Endothelial cell of umbilical vein (primary cell): ENCODE measurements around the gene MORC4. TPM values are rescaled to one million over a fixed set of nuclear protein-coding genes. Genes with fewer than 3 reads are reported as not detected.
"Not testable (repeated sequence)": the region's sequence is repeated elsewhere in the genome, so short reads cannot be mapped to it uniquely, and the experiment has no call there.

Experiments used
- BruUV-seq: library from RNA; stranded (reverse); fragments of 400-500 nt; replicated peaks from 2 replicates; lab custom pipeline; 2021; lab: Mats Ljungman, UMichigan
- CTCF ChIA-PET: fragments of 300-600, 350-600 bp; sonication (Branson Sonifier 250); formaldehyde crosslinking; loops from one replicate; lab custom pipeline; 2021; ENCODE audit warnings: antibody characterized with exemption, inconsistent platforms; lab: Charles Lee
- POLR2A ChIA-PET: fragments of 300-600, 350-600 bp; sonication (Branson Sonifier 250); formaldehyde crosslinking; loops from one replicate; lab custom pipeline; 2021; ENCODE audit warnings: antibody characterized with exemption, inconsistent platforms; lab: Charles Lee
- DNase-seq: peaks from one replicate; pipeline ENCODE4 v3.0.0-alpha.2; 2011; ENCODE audit warnings: low read depth, low spot score
- FAIRE-seq: peaks from 2 replicates; lab custom pipeline; 2011; peaks lifted over from hg19 to GRCh38; lab: Jason Lieb, UNC
- H2AFZ ChIP-seq: 2 replicates; pipeline ENCODE4 v1.6.0; 2012; ENCODE audit warnings: low read depth, low read length, control low read depth, inconsistent platforms
- H3K27ac ChIP-seq: 2 replicates; pipeline ENCODE4 v1.5.1; 2011; ENCODE audit warnings: low read depth, mild to moderate bottlenecking, control low read depth, low read length, moderate library complexity; ENCODE audit not compliant: insufficient read depth
- H3K27me3 ChIP-seq, 2 experiments: 2 replicates each; pipeline versions ENCODE4 v1.6.0 to v1.6.1; 2011; ENCODE audit warnings: low read length in 2 of 2, mixed read lengths in 1 of 2; ENCODE audit not compliant: control insufficient read depth in 2 of 2, insufficient read depth in 2 of 2
- H3K36me3 ChIP-seq, 2 experiments: 2 replicates in 1 of 2; 3 replicates in 1 of 2; pipeline ENCODE4 v1.5.1; 2011; ENCODE audit warnings: low read length in 2 of 2, mild to moderate bottlenecking in 1 of 2, moderate library complexity in 1 of 2; ENCODE audit not compliant: control insufficient read depth in 2 of 2, insufficient read depth in 2 of 2; ENCODE audit errors: extremely low read depth in 1 of 2
- H3K4me1 ChIP-seq: 3 replicates; pipeline ENCODE4 v1.5.1; 2011; ENCODE audit warnings: mild to moderate bottlenecking, low read length; ENCODE audit not compliant: control insufficient read depth, insufficient read depth; ENCODE audit errors: extremely low read depth
- H3K4me2 ChIP-seq: 2 replicates; pipeline ENCODE4 v1.6.1; 2011; ENCODE audit warnings: low read length, control low read depth, mixed read lengths; ENCODE audit not compliant: insufficient read depth
- H3K4me3 ChIP-seq, 3 experiments: fragments of 200-600 bp in 1 of 3; sonication (generic), shearing (Covaris generic) in 1 of 3; replicated peaks in 1 of 3; 2 replicates each; pipeline ENCODE4 v1.5.1; 2011 to 2016; ENCODE audit warnings: control low read depth in 3 of 3, low read length in 3 of 3, mild to moderate bottlenecking in 2 of 3, inconsistent platforms in 1 of 3, low read depth in 1 of 3, moderate library complexity in 1 of 3; ENCODE audit not compliant: insufficient read depth in 1 of 3
- H3K79me2 ChIP-seq: 2 replicates; pipeline ENCODE4 v1.6.0; 2012; ENCODE audit warnings: low read length, inconsistent platforms; ENCODE audit not compliant: control insufficient read depth, insufficient read depth
- H3K9ac ChIP-seq: replicated peaks from 2 replicates; pipeline ENCODE3; 2011; ENCODE audit warnings: low read length, control low read depth; ENCODE audit not compliant: insufficient read depth; ENCODE audit errors: extremely low read depth
- H3K9me1 ChIP-seq: replicated peaks from 3 replicates; pipeline ENCODE4 v1.6.0; 2011; ENCODE audit warnings: mild to moderate bottlenecking, low read length; ENCODE audit not compliant: control insufficient read depth, insufficient read depth; ENCODE audit errors: extremely low read depth
- H3K9me3 ChIP-seq: replicated peaks from 2 replicates; pipeline ENCODE4 v1.5.1; 2012; ENCODE audit warnings: low read length, inconsistent platforms; ENCODE audit not compliant: control insufficient read depth, insufficient read depth
- H4K20me1 ChIP-seq: replicated peaks from 2 replicates; pipeline ENCODE3; 2011; ENCODE audit warnings: mild to moderate bottlenecking, low read length; ENCODE audit not compliant: control insufficient read depth, insufficient read depth; ENCODE audit errors: extremely low read depth
- CTCF ChIP-seq, 2 donors: IDR thresholded peaks; 1 replicate in 1 of 2; 2 replicates in 1 of 2; pipeline ENCODE4 v1.5.1; 2011; ENCODE audit warnings: low read length in 2 of 2, mild to moderate bottlenecking in 2 of 2, moderate library complexity in 2 of 2, control low read depth in 1 of 2, inconsistent platforms in 1 of 2, low read depth in 1 of 2; ENCODE audit not compliant: insufficient read depth in 1 of 2; ENCODE audit errors: extremely low read depth in 1 of 2
- EZH2 ChIP-seq: IDR thresholded peaks from 2 replicates; pipeline ENCODE4 v1.6.1; 2012; ENCODE audit warnings: borderline replicate concordance, low read depth, mild to moderate bottlenecking, moderate library complexity, low read length, inconsistent platforms; ENCODE audit not compliant: severe bottlenecking
- GATA2 ChIP-seq: IDR thresholded peaks from 2 replicates; pipeline ENCODE4 v1.7.0; 2011; ENCODE audit warnings: low read depth, mild to moderate bottlenecking, moderate library complexity, mixed read lengths, low read length; ENCODE audit not compliant: insufficient read length, insufficient read depth
- JUN ChIP-seq: IDR thresholded peaks from 2 replicates; pipeline ENCODE4 v1.6.1; 2011; ENCODE audit warnings: borderline replicate concordance, low read depth; ENCODE audit not compliant: insufficient read length, insufficient read depth
- MYC ChIP-seq: IDR thresholded peaks from one replicate; pipeline ENCODE4 v1.6.1; 2011; ENCODE audit warnings: mild to moderate bottlenecking, low read depth, low read length
- POLR2A ChIP-seq: IDR thresholded peaks from 2 replicates; pipeline ENCODE4 v1.6.1; 2012; ENCODE audit warnings: low read depth, mild to moderate bottlenecking, control low read depth, low read length
- POLR2AphosphoS5 ChIP-seq: IDR thresholded peaks from 2 replicates; pipeline ENCODE4 v1.6.1; 2012; ENCODE audit warnings: low read depth, mild to moderate bottlenecking, control low read depth, low read length, moderate library complexity; ENCODE audit not compliant: insufficient read depth
- dilution Hi-C: fragments of 300-500 bp; cut with MboI; formaldehyde crosslinking; loops from one replicate; pipeline ENCODE4 v1.15.0; 2019; ENCODE audit warnings: low sequenced_read_pairs; ENCODE audit not compliant: extremely low pct_ligation_motif_present
- intact Hi-C: fragments of 100-400 bp; cut with micrococcal nuclease; formaldehyde crosslinking; loops from one replicate; pipeline ENCODE4 v1.10.0; 2022
- polyA plus RNA-seq, 4 experiments: library from polyadenylated mRNA; depleted of rRNA in 3 of 4; stranded (reverse) in 3 of 4; unstranded in 1 of 4; fragments of >200 nt; gene quantifications; 2 replicates each; pipeline versions ENCODE4 v1.2.1 to v1.2.3, GENCODE V29; 2011 to 2012; ENCODE audit warnings: missing spikeins in 1 of 4
- total RNA-seq: library from RNA; stranded (reverse); gene quantifications from 2 replicates; pipeline ENCODE4 v1.2.3, GENCODE V29; 2021

The MORC4 gene
- total and polyA plus RNA-seq, 2 donors (not counting 3 experiments of a cell fraction or from before 2014, with no cell fraction given): 4.3 to 12.0 TPM

GRCh38 chrX:106973433-106974149 lies 26.4 kb downstream of the MORC4 start:
- no peak for TF ChIP-seq POLR2AphosphoS5
- H3K36me3 ChIP-seq: no peaks in the 10 kb centered on the region
- ChIA-PET POLR2A (no interaction called here), CTCF (no interaction called here)
- no peak overlapping the region for H3K4me2 ChIP-seq
- no TSS peak for BruUV-seq
- intact Hi-C loops (no loop called here), dilution Hi-C loops (no loop called here)
- no peak overlapping the region for H3K4me3 ChIP-seq
- no peak overlapping the region for H3K27ac ChIP-seq
- no peaks in the 10 kb centered on the region for H4K20me1 ChIP-seq
- H3K4me1 ChIP-seq: no peaks in the 10 kb centered on the region
- no peak for DNase-seq
- H3K27me3 ChIP-seq: no peaks in the 10 kb centered on the region
- no peaks in the 10 kb centered on the region for H3K9me3 ChIP-seq
- no peaks in the 10 kb centered on the region for H3K9me1 ChIP-seq
- no peak overlapping the region for H2AFZ ChIP-seq
- H3K9ac ChIP-seq: no peak overlapping the region
- no peak for FAIRE-seq
- no peaks in the 10 kb centered on the region for H3K79me2 ChIP-seq

GRCh38 chrX:106972896-106973295 lies 27.1 kb downstream of the MORC4 start:
- no peak for FAIRE-seq
- Histone ChIP-seq H3K9me1 (no peaks in the 10 kb centered on the region), H3K27ac (no peak overlapping the region), H3K4me2 (no peak overlapping the region), H4K20me1 (no peaks in the 10 kb centered on the region), H3K79me2 (no peaks in the 10 kb centered on the region), H2AFZ (no peak overlapping the region), H3K27me3 (no peaks in the 10 kb centered on the region), H3K9ac (no peak overlapping the region), H3K36me3 (no peaks in the 10 kb centered on the region), H3K4me3 (no peak overlapping the region), H3K4me1 (no peaks in the 10 kb centered on the region), H3K9me3 (no peaks in the 10 kb centered on the region)
- dilution Hi-C loops (no loop called here), intact Hi-C loops (no loop called here)
- POLR2A ChIA-PET: no interaction called here
- no TSS peak for BruUV-seq
- TF ChIP-seq EZH2 (no peak), JUN (no peak), POLR2AphosphoS5 (no peak), CTCF (IDR thresholded peaks at IDR 0.05; ENCODE audit: extremely low read depth in 1 of 2, insufficient read depth in 1 of 2, low read depth in 1 of 2, low read length in 2 of 2) (no peak), POLR2A (no peak), MYC (no peak), GATA2 (no peak)
- no peak for DNase-seq
- CTCF ChIA-PET: no interaction called here

- BruUV-seq, H4K20me1 ChIP-seq, FAIRE-seq, H3K9me1 ChIP-seq, H2AFZ ChIP-seq, H3K9ac ChIP-seq, POLR2A ChIA-PET, intact Hi-C loops, H3K27me3 ChIP-seq, H3K27ac ChIP-seq, dilution Hi-C loops, DNase-seq, H3K4me2 ChIP-seq, H3K36me3 ChIP-seq, H3K4me1 ChIP-seq, H3K4me3 ChIP-seq, H3K9me3 ChIP-seq, H3K79me2 ChIP-seq: not testable (repeated sequence)
- CTCF ChIA-PET: interaction anchor here (1.4 kb wide), 1 partner anchor 68 kb away, joined by 3 read pairs; no protein-coding TSS in a partner anchor
Observed at GRCh38 chrX:106966547-106966946, 33.5 kb downstream of the MORC4 start.
